A673 (cell line): ENCODE measurements around the gene IFNLR1. TPM values are rescaled to one million over a fixed set of nuclear protein-coding genes. Genes with fewer than 3 reads are reported as not detected.

Source experiments
- BruUV-seq: library from RNA; stranded (reverse); fragments of 400-500 nt; replicated peaks from 2 replicates; lab custom pipeline; 2021; lab: Mats Ljungman, UMichigan
- CTCF ChIA-PET: fragments of 300-600 bp; sonication (Branson Sonifier 250); formaldehyde crosslinking; loops from one replicate; lab custom pipeline; 2022; ENCODE audit warnings: antibody characterized with exemption; lab: Charles Lee
- POLR2A ChIA-PET: fragments of 300-600 bp; sonication (Branson Sonifier 250); formaldehyde crosslinking; loops from one replicate; lab custom pipeline; 2022; ENCODE audit warnings: antibody characterized with exemption; ENCODE audit not compliant: low non-redundant PET; lab: Charles Lee
- DNase-seq: peaks from one replicate; pipeline ENCODE4 v3.0.0-alpha.2; 2015; ENCODE audit warnings: low spot score
- H3K27ac ChIP-seq: fragments of 200-600 bp; sonication (generic); 2 replicates; pipeline ENCODE4 v1.5.1; 2016; ENCODE audit warnings: mixed run types, low read depth, mild to moderate bottlenecking, mixed read lengths, antibody characterized with exemption, low read length; ENCODE audit not compliant: poor library complexity, severe bottlenecking
- H3K27me3 ChIP-seq: fragments of 200-600 bp; sonication (generic); replicated peaks from 2 replicates; pipeline ENCODE4 v1.6.1; 2017; ENCODE audit warnings: mixed run types, low read depth, mild to moderate bottlenecking, mixed read lengths, antibody characterized with exemption, low read length; ENCODE audit not compliant: insufficient read depth, poor library complexity
- H3K36me3 ChIP-seq: fragments of 200-600 bp; sonication (generic); 2 replicates; pipeline ENCODE4 v1.6.1; 2016; ENCODE audit warnings: mixed run types, mild to moderate bottlenecking, mixed read lengths, antibody characterized with exemption, low read length; ENCODE audit not compliant: insufficient read depth, poor library complexity, severe bottlenecking
- H3K4me1 ChIP-seq: fragments of 200-600 bp; sonication (generic); 2 replicates; pipeline ENCODE4 v1.6.1; 2017; ENCODE audit warnings: mixed run types, mild to moderate bottlenecking, mixed read lengths, antibody characterized with exemption, low read length; ENCODE audit not compliant: insufficient read depth, poor library complexity, severe bottlenecking
- H3K4me3 ChIP-seq: fragments of 200-600 bp; sonication (generic); 2 replicates; pipeline ENCODE4 v1.5.1; 2016; ENCODE audit warnings: low read depth, mixed run types, mild to moderate bottlenecking, mixed read lengths, low read length; ENCODE audit not compliant: poor library complexity, severe bottlenecking
- H3K9me3 ChIP-seq: fragments of 200-600 bp; sonication (generic); 2 replicates; pipeline ENCODE4 v1.6.1; 2016; ENCODE audit warnings: mixed run types, low read depth, mild to moderate bottlenecking, mixed read lengths, antibody characterized with exemption, low read length; ENCODE audit not compliant: poor library complexity, severe bottlenecking
- CTCF ChIP-seq: fragments of 300-800, 200-600 bp; sonication (generic); conservative IDR thresholded peaks from 2 replicates; pipeline ENCODE4 v1.5.1; 2017; ENCODE audit warnings: low read depth, mild to moderate bottlenecking, antibody characterized with exemption, low read length, moderate library complexity, mixed read lengths
- EZH2 ChIP-seq: fragments of 200-600 bp; sonication (generic); IDR thresholded peaks from 2 replicates; pipeline ENCODE4 v1.6.1; 2017; ENCODE audit warnings: borderline replicate concordance, low read depth, mild to moderate bottlenecking, mixed read lengths, antibody characterized with exemption, low read length; ENCODE audit not compliant: poor library complexity, severe bottlenecking
- intact Hi-C: fragments of 100-400 bp; cut with micrococcal nuclease; formaldehyde crosslinking; loops from one replicate; pipeline ENCODE4 v1.10.0; 2022; ENCODE audit not compliant: unreplicated experiment
- total RNA-seq: library from RNA; stranded (reverse); gene quantifications from 2 replicates; pipeline ENCODE4 v1.2.3, GENCODE V29; 2021

IFNLR1 gene
- total RNA-seq, 1 experiment from 2014 or later = 2.0 TPM

- BruUV-seq = no TSS peak
- no peak overlapping the region for H3K27ac ChIP-seq
- DNase-seq = no peak
Observed at GRCh38 chr1:24179251-24179840, 7.7 kb downstream of the IFNLR1 start.

GRCh38 chr1:24178407-24178806 is 8.7 kb downstream of the IFNLR1 start:
- no peaks in the 10 kb centered on the region for H3K36me3 ChIP-seq
- intact Hi-C loops = no loop called here
- ChIA-PET CTCF (no interaction called here), POLR2A (no interaction called here)
- BruUV-seq = no TSS peak
- DNase-seq = no peak
- H3K27ac ChIP-seq = no peak overlapping the region
- no peaks in the 10 kb centered on the region for H3K9me3 ChIP-seq
- H3K4me3 ChIP-seq = no peak overlapping the region
- no peaks in the 10 kb centered on the region for H3K27me3 ChIP-seq
- TF ChIP-seq CTCF = no peak
- TF ChIP-seq EZH2 = no peak
- no peaks in the 10 kb centered on the region for H3K4me1 ChIP-seq

More at GRCh38 chr1:24179251-24179840, 7.7 kb downstream of the IFNLR1 start:
- intact Hi-C loops = no loop called here
- ChIA-PET POLR2A (interaction anchor here (0.7 kb wide), 1 partner anchor 213 kb away, joined by 6 read pairs; no protein-coding TSS in a partner anchor), CTCF (interaction anchor here (0.6 kb wide), 1 partner anchor 29 kb away, joined by 10 read pairs; no protein-coding TSS in a partner anchor)
- Histone ChIP-seq H3K4me1 (no peaks in the 10 kb centered on the region), H3K36me3 (no peaks in the 10 kb centered on the region), H3K27me3 (no peaks in the 10 kb centered on the region), H3K4me3 (no peak overlapping the region), H3K9me3 (no peaks in the 10 kb centered on the region)
- TF ChIP-seq CTCF (no peak), EZH2 (no peak)

- no peak for DNase-seq
- CTCF ChIA-PET = no interaction called here
- Histone ChIP-seq H3K27ac (no peak overlapping the region), H3K4me1 (no peaks in the 10 kb centered on the region), H3K27me3 (no peaks in the 10 kb centered on the region), H3K36me3 (no peaks in the 10 kb centered on the region), H3K9me3 (no peaks in the 10 kb centered on the region), H3K4me3 (no peak overlapping the region)
- intact Hi-C loops = no loop called here
- POLR2A ChIA-PET = no interaction called here
- BruUV-seq = no TSS peak
- no peak for TF ChIP-seq EZH2
- TF ChIP-seq CTCF = no peak
Observed at GRCh38 chr1:24177161-24177560, 9.9 kb downstream of the IFNLR1 start.
